Skeletal muscle cell (primary cell): ENCODE data around the gene DPP8.
"Not testable (repeated sequence)": the region's sequence is repeated elsewhere in the genome, so short reads cannot be mapped to it uniquely, and the experiment has no call there.

Experiments used
- DNase-seq: peaks from one replicate; pipeline ENCODE4 v3.0.0-alpha.2; 2010; ENCODE audit warnings: low read depth
- H3K4me3 ChIP-seq: 2 replicates; pipeline ENCODE4 v1.5.1; 2011; ENCODE audit warnings: low read depth, mild to moderate bottlenecking, control low read depth, low read length, moderate library complexity

Gene DPP8

DNA sequence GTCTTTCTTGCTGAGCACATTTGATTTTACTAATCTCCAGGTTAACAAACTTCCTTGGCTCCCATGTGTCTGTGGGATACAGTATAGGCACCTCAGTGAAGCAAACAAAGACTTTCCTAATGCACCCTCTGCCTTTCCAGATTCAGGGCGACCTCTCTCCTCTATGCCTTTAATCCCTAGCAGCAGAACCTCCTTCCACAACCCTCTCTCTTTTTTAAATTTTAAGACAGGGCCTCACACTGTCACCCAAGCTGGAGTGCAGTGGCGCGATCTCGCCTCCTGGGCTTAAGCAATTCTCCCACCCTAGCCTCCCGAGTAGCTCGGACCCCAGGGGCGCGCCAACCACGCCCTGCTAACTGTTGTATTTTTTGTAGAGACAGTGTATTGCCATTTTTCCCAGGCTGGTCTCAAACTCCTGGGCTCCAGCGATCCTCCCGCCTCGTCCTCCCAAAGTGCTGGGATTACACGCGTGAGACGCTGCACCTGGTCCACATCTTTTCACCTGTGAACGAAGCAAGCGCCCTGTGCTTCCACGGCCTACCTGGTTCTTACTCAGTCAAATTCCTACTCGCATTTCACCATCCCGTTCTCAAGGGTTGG is 11.1 kb upstream of the DPP8 start:
- DNase-seq: no peak
- no peak overlapping the region for H3K4me3 ChIP-seq

- DNase-seq: no peak
- H3K4me3 ChIP-seq: no peak overlapping the region
Measured at GRCh38 chr15:65525622-65526021, 8.1 kb upstream of the DPP8 start.

GRCh38 chr15:65524226-65524625 is 6.7 kb upstream of the DPP8 start:
- no peak for DNase-seq
- no peak overlapping the region for H3K4me3 ChIP-seq

GRCh38 chr15:65521350-65521749 is 3.9 kb upstream of the DPP8 start:
- H3K4me3 ChIP-seq: no peak overlapping the region
- DNase-seq: no peak

- DNase-seq: no peak
- no peak overlapping the region for H3K4me3 ChIP-seq
Measured at GRCh38 chr15:65518633-65519285, 1.3 kb upstream of the DPP8 start.

DNA sequence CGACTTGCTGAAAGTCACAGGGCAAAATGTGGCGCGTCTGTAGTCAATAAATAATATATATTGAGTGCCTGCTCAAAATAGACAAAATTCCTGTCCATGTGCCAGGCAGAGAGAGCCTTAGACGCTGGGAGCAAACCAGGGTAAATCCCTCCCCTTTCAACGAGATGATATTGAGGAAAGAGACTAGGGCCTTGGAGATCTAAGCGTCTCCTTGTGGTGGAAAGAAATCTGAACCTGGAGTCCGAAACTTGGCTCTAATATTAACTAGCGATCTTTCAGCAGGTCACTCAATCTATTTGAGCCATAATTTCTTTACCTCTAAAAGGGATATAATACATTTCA is 348 bp upstream of the DPP8 start:
- no peak for DNase-seq
- H3K4me3 ChIP-seq: peak overlapping the region; percentile 99

DNA sequence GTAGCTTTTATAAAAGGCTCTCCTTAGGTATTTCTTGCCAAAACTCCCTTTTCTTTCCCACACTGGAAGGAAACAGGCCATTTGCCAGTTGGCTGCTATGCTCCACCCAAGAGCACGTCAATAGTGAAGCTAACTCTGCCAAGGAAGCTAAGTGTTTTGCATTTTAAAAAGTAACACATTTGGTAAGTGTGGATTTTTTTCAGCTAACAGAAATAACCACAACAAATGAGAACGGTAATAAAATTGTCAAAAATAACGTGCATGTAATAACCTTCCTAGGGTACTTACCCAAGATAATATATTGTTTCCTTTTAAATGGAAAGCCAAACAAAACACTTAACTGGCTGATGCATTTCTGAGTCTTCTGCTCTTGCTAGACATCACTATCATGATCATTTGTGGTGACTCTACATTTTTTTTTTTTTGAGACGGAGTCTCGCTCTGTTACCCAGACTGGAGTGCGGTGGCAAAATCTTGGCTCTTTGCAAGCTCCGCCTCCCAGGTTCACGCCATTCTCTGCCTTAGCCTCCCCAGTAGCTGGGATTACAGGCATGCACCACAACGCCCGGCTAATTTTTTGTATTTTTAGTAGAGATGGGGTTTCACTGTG is 4.6 kb downstream of the DPP8 start:
- H3K4me3 ChIP-seq: no peak overlapping the region
- no peak for DNase-seq

- no peak for DNase-seq
- no peak overlapping the region for H3K4me3 ChIP-seq
Measured at GRCh38 chr15:65512189-65512588, 5.3 kb downstream of the DPP8 start.

DNA sequence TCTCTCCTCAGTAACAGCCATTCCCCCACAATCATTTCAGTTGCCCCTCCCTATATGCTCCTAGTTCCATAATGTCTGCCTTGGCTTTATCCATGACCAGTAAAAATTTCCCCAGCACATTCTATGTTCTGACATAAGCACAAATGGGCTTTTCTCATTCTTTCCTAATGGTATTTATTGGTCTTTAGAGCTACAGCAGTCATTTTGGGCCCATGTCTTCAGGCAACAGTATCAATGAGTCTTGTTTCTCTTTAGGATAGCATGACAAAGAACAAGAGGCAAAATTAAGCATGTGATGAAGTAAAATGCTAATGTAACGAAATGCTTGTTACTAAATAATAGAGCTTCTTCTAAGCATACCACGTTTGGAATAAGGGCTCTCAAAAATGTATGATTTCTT is 8.2 kb downstream of the DPP8 start:
- no peak overlapping the region for H3K4me3 ChIP-seq
- DNase-seq: no peak

DNA sequence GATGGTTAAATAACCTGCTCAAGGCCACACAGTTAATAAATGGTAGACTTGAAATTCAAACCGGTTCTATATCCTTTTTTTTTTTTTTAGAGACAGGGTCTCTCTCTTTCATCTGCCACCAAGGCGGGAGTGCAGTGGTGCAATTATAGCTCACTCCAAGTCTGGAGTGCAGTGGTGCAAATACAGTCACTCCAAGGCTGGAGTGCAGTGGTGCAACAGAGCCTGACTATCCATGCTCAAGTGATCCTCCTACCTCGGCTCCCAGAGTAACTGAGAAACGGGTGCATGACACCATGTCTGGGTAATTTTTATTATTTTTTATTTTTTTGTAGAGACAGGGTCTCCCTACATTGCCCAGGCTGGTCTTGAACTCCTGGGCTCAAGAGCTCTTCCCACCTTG is 23.4 kb downstream of the DPP8 start:
- H3K4me3 ChIP-seq: no peak overlapping the region
- DNase-seq: no peak

DNA sequence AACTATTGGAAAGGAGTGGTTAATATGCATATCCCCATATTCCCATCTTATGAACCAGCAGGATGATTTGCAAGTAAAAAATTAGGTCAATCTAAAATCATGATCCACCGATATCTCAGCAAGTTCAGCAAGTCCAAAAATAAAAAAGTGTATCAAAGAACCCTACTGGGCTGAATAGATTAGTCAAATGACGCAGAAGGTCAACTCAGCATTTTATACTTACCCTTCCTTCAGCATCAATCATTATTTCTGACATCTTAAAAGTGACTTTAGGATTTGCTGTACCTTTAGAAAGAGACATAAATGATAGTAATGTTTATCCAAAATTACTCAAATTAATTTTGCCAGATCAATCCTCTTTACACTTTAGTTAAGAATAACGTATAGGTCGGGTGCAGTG is 32.6 kb downstream of the DPP8 start:
- DNase-seq: no peak
- no peak overlapping the region for H3K4me3 ChIP-seq

DNA sequence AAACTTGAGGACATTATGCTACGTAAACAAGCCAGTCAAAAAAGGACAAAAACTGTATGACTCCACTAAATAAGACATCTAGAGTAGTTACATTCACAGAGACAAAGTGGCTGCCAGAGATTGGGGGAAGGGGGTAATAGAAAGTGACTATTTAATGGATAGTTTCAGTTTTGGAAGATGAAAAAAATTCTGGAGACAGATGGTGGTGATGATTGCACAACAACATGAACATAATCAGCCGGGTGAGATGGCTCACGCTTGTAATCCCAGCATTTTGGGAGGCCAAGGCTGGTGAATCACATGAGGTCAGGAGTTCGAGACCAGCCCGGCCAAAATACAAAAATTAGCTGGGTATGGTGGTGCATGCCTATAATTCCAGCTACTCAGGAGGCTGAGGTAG is 40.6 kb downstream of the DPP8 start:
- DNase-seq: peak; percentile 51
- no peak overlapping the region for H3K4me3 ChIP-seq

DNA sequence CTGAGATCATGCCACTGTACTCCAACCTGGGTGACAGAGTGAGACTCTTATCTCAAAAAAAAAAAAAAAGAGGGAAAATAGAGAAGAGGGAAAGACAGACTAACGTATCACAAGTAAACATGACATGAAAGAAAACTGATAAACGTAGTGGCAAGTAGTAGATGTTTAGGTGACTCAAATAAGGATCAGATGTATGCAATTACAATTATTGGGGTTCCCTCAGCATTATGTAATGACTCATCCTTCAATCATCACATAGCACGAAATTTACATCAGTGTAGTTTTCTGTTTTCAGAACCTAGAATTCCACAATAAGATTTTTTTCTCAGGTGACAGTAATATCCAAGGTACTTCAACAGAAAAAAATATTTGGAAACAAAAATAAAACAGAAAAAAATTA is 46.6 kb downstream of the DPP8 start:
- H3K4me3 ChIP-seq: no peak overlapping the region
- no peak for DNase-seq

DNA sequence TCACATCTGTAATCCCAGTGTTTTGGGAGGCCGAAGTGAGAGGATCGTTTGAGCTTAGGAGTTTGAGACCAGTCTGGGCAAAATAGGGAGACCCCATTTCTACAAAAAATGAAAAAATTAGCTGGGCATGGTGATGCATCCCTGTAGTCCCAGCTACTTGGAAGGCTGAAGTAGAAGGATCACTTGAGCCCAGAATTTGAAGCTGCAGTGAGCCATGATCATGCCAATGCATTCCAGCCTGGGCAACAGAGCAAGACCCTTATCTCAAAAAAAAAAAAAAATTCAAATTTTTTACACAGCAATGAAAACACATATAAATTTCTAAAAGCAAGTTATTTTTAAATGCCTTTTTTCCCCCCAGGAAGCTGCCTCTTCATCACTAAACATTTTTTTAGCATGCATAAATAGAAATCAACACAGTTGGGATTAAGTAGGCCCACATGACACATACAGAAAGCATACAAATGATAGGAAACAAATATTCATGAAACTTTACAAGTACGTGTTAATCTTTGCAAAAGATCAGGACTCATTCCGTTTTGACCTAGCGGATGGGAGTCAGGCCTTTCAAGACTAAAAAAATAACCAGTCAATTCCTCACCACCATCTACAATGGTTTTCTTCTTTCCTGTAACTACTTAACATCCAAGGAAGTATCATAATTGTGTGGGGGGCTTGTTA is 49.1 kb downstream of the DPP8 start:
- no peak for DNase-seq
- no peak overlapping the region for H3K4me3 ChIP-seq

GRCh38 chr15:65466901-65467300 is 50.6 kb downstream of the DPP8 start:
- no peak overlapping the region for H3K4me3 ChIP-seq
- DNase-seq: no peak

DNA sequence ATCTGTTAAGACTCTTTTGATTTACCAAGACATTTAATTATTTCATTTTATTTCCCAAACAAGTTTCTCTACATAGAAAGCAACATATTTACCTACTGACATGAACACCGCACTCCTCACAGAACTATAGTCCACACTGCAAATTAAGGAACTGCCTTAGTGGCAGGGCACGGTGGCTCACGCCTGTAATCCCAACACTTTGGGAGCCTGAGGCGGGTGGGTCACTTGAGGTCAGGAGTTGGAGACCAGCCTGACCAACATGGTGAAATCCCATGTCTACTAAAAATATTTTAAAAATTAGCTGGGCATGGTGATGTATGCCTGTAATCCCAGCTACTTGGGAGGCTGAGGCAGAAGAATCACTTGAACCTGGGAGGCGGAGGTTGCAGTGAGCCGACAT is 54.4 kb downstream of the DPP8 start:
- not testable (repeated sequence) for H3K4me3 ChIP-seq, DNase-seq

- H3K4me3 ChIP-seq: no peak overlapping the region
- DNase-seq: no peak
Measured at GRCh38 chr15:65460741-65461347, 56.6 kb downstream of the DPP8 start.

DNA sequence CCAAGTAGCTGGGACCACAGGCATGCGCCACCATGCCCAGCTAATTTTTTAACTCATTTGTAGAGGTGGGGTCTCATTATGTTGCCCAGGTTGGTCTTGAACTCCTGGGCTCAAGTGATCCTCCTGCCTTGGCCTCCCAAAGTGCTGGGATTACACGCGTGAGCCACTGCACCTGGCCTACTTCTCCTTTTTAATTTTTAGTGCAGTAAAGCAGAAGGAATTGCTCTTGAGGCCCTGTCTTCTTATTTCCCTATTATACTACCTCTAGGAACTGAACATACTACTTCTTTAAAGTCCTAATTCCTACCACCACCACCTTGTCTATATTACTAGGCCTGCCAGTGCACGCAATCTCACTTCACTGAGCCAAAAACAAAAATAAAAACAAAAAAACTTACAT is 62.2 kb downstream of the DPP8 start:
- not testable (repeated sequence) for H3K4me3 ChIP-seq, DNase-seq

DNA sequence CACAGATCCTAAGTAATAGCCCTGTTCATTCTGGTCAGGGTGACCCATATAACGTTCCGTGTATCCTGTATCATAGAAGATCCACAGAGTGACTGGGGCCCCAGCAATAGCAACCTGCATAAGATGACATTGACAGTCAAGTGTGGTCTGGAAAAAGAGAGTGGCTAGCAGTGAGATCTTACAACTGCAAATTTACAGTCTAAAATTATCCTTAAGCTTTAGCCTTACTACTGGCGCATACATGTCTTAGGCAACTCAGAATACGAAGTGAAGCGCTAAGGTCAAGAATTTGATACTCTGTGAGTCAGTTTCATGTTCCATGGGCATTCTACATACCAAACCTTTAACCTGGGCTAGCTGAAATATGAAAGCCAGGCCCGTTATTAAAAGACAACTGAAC is 65.5 kb downstream of the DPP8 start:
- H3K4me3 ChIP-seq: no peak overlapping the region
- DNase-seq: no peak

GRCh38 chr15:65450556-65450955 is 66.9 kb downstream of the DPP8 start:
- DNase-seq: no peak
- no peak overlapping the region for H3K4me3 ChIP-seq
